Transverse colon (tissue), 3 donors: ENCODE measurements around the gene HELZ.

Source experiments
- CTCF ChIP-seq, 5 experiments: fragments of 200-600 bp in 3 of 5; fragments of 450-650 bp in 2 of 5; sonication (generic) in 3 of 5; IDR thresholded peaks; 1 replicate in 2 of 5; 2 replicates in 3 of 5; pipeline ENCODE4 v1.5.1; 2016 to 2017; ENCODE audit warnings: antibody characterized with exemption in 5 of 5, inconsistent platforms in 3 of 5, mild to moderate bottlenecking in 2 of 5, moderate library complexity in 1 of 5
- POLR2A ChIP-seq: fragments of 450-650 bp; IDR thresholded peaks from one replicate; pipeline ENCODE4 v1.6.1; 2016; ENCODE audit warnings: antibody characterized with exemption, mild to moderate bottlenecking, moderate library complexity

- TF ChIP-seq CTCF (IDR thresholded peaks at IDR 0.05) = no peak
- no peak for TF ChIP-seq POLR2A
Observed at GRCh38 chr17:67044016-67044772, 200.8 kb downstream of the HELZ start, which contains the start of gene CACNG1.
